ENCODE results near the gene MRPS15.

Gene MRPS15

GRCh38 chr1:36421649-36422048, 42.5 kb downstream of the MRPS15 start:
- peaks cover 0 to 7% of the 10 kb centered on the region in 2 experiments for H3K4me1 ChIP-seq (ENCODE audit: control insufficient read depth in 1 of 2, insufficient read depth in 2 of 2, low read length in 2 of 2)
- DNase-seq = no peak
- no peak overlapping the region for H3K9ac ChIP-seq (ENCODE audit: low read length)
- H2BK5ac ChIP-seq (ENCODE audit: low read depth, low read length, poor library complexity) = no peak overlapping the region
- no CpG with 5 or more reads among the region's 7 CpGs for WGBS (ENCODE audit: extremely low coverage, insufficient coverage, insufficient read length)
- no peak overlapping the region for H3K18ac ChIP-seq (ENCODE audit: low read length)
- peaks cover 3% of the 10 kb centered on the region for H3K79me1 ChIP-seq (ENCODE audit: low read length)
- no peak overlapping the region for H3K4me3 ChIP-seq (ENCODE audit: low read depth, low read length)
- H3K27me3 ChIP-seq (ENCODE audit: insufficient read depth, low read length) = no peaks in the 10 kb centered on the region
- no peak overlapping the region for H4K8ac ChIP-seq (ENCODE audit: low read depth, low read length)
- H2AK5ac ChIP-seq (ENCODE audit: low read length) = no peak overlapping the region
- no peak overlapping the region for H3K14ac ChIP-seq (ENCODE audit: low read length)
- no peak overlapping the region for H2BK12ac ChIP-seq (ENCODE audit: low read length)
- H2BK120ac ChIP-seq (ENCODE audit: insufficient read depth, low read length, poor library complexity) = no peak overlapping the region
- no peak overlapping the region for H3K4me2 ChIP-seq (ENCODE audit: low read length)
- H4K12ac ChIP-seq (ENCODE audit: low read depth, low read length) = no peak overlapping the region
- H2AFZ ChIP-seq (ENCODE audit: insufficient read depth, low read length, poor library complexity) = no peak overlapping the region
- no peak overlapping the region for H3K4ac ChIP-seq (ENCODE audit: low read depth, low read length)
- no peaks in the 10 kb centered on the region for H3K9me3 ChIP-seq (ENCODE audit: insufficient read depth, low read depth, low read length)
- peaks cover 0 to 2% of the 10 kb centered on the region in 2 experiments for H3K36me3 ChIP-seq (ENCODE audit: control insufficient read depth in 1 of 2, insufficient read depth in 2 of 2, low read length in 2 of 2)
- H4K91ac ChIP-seq (ENCODE audit: low read depth, low read length) = no peak overlapping the region
- H3K79me2 ChIP-seq (ENCODE audit: control insufficient read depth, insufficient read depth, low read length, poor library complexity) = no peaks in the 10 kb centered on the region
- no peak overlapping the region for H3K23ac ChIP-seq (ENCODE audit: low read length)
- H3K27ac ChIP-seq (ENCODE audit: low read depth, low read length) = no peak overlapping the region

GRCh38 chr1:36420836-36421317, 43.3 kb downstream of the MRPS15 start:
- Histone ChIP-seq H4K8ac (ENCODE audit: low read depth, low read length) (peak overlapping the region; percentile 21), H3K4me3 (ENCODE audit: low read depth, low read length) (no peak overlapping the region), H2AFZ (ENCODE audit: insufficient read depth, low read length, poor library complexity) (peak overlapping the region; percentile 13), H3K79me2 (ENCODE audit: control insufficient read depth, insufficient read depth, low read length, poor library complexity) (no peaks in the 10 kb centered on the region), H3K9me3 (ENCODE audit: insufficient read depth, low read depth, low read length) (no peaks in the 10 kb centered on the region), H2BK12ac (ENCODE audit: low read length) (peak overlapping the region; percentile 37), H3K79me1 (ENCODE audit: low read length) (peaks cover 3% of the 10 kb centered on the region), H3K36me3 (ENCODE audit: control insufficient read depth in 1 of 2, insufficient read depth in 2 of 2, low read length in 2 of 2) (peaks cover 0 to 5% of the 10 kb centered on the region in 2 experiments), H3K4me2 (ENCODE audit: low read length) (no peak overlapping the region), H2BK120ac (ENCODE audit: insufficient read depth, low read length, poor library complexity) (peak overlapping the region; percentile 9), H3K9ac (ENCODE audit: low read length) (peak overlapping the region; percentile 0), H2BK5ac (ENCODE audit: low read depth, low read length, poor library complexity) (peak overlapping the region; percentile 13), H3K14ac (ENCODE audit: low read length) (no peak overlapping the region), H3K4ac (ENCODE audit: low read depth, low read length) (peak overlapping the region; percentile 5), H3K4me1 (ENCODE audit: control insufficient read depth in 1 of 2, insufficient read depth in 2 of 2, low read length in 2 of 2) (peaks cover 0 to 3% of the 10 kb centered on the region in 2 experiments), H2AK5ac (ENCODE audit: low read length) (no peak overlapping the region), H4K12ac (ENCODE audit: low read depth, low read length) (peak overlapping the region; percentile 6), H4K91ac (ENCODE audit: low read depth, low read length) (peak overlapping the region; percentile 60), H3K27ac (ENCODE audit: low read depth, low read length) (no peak overlapping the region), H3K23ac (ENCODE audit: low read length) (no peak overlapping the region), H3K27me3 (ENCODE audit: insufficient read depth, low read length) (no peaks in the 10 kb centered on the region), H3K18ac (ENCODE audit: low read length) (peak overlapping the region; percentile 12)
- no CpG with 5 or more reads among the region's 13 CpGs for WGBS (ENCODE audit: extremely low coverage, insufficient coverage, insufficient read length)
- DNase-seq = peak; percentile 82 to 92

GRCh38 chr1:36420409-36420808, 43.8 kb downstream of the MRPS15 start:
- no peak overlapping the region for H3K23ac ChIP-seq (ENCODE audit: low read length)
- H3K4me2 ChIP-seq (ENCODE audit: low read length) = no peak overlapping the region
- H3K36me3 ChIP-seq (ENCODE audit: control insufficient read depth in 1 of 2, insufficient read depth in 2 of 2, low read length in 2 of 2) = peaks cover 0 to 5% of the 10 kb centered on the region in 2 experiments
- no peak overlapping the region for H2BK12ac ChIP-seq (ENCODE audit: low read length)
- no peak overlapping the region for H3K9ac ChIP-seq (ENCODE audit: low read length)
- no peak overlapping the region for H3K14ac ChIP-seq (ENCODE audit: low read length)
- H3K27ac ChIP-seq (ENCODE audit: low read depth, low read length) = no peak overlapping the region
- no peak for DNase-seq
- no peak overlapping the region for H3K4me3 ChIP-seq (ENCODE audit: low read depth, low read length)
- H4K12ac ChIP-seq (ENCODE audit: low read depth, low read length) = no peak overlapping the region
- no peak overlapping the region for H3K4ac ChIP-seq (ENCODE audit: low read depth, low read length)
- no peak overlapping the region for H2BK5ac ChIP-seq (ENCODE audit: low read depth, low read length, poor library complexity)
- H3K79me1 ChIP-seq (ENCODE audit: low read length) = peaks cover 3% of the 10 kb centered on the region
- H3K27me3 ChIP-seq (ENCODE audit: insufficient read depth, low read length) = no peaks in the 10 kb centered on the region
- no peak overlapping the region for H2AFZ ChIP-seq (ENCODE audit: insufficient read depth, low read length, poor library complexity)
- peaks cover 0 to 3% of the 10 kb centered on the region in 2 experiments for H3K4me1 ChIP-seq (ENCODE audit: control insufficient read depth in 1 of 2, insufficient read depth in 2 of 2, low read length in 2 of 2)
- no peak overlapping the region for H2BK120ac ChIP-seq (ENCODE audit: insufficient read depth, low read length, poor library complexity)
- H3K9me3 ChIP-seq (ENCODE audit: insufficient read depth, low read depth, low read length) = no peaks in the 10 kb centered on the region
- H4K91ac ChIP-seq (ENCODE audit: low read depth, low read length) = no peak overlapping the region
- no peaks in the 10 kb centered on the region for H3K79me2 ChIP-seq (ENCODE audit: control insufficient read depth, insufficient read depth, low read length, poor library complexity)
- H2AK5ac ChIP-seq (ENCODE audit: low read length) = no peak overlapping the region
- H3K18ac ChIP-seq (ENCODE audit: low read length) = no peak overlapping the region
- H4K8ac ChIP-seq (ENCODE audit: low read depth, low read length) = no peak overlapping the region
- no CpG with 5 or more reads among the region's 5 CpGs for WGBS (ENCODE audit: extremely low coverage, insufficient coverage, insufficient read length)

GRCh38 chr1:36419569-36419968, 44.6 kb downstream of the MRPS15 start:
- Histone ChIP-seq H3K27me3 (ENCODE audit: insufficient read depth, low read length) (no peaks in the 10 kb centered on the region), H2AK5ac (ENCODE audit: low read length) (no peak overlapping the region), H3K4me2 (ENCODE audit: low read length) (no peak overlapping the region), H3K18ac (ENCODE audit: low read length) (no peak overlapping the region), H4K12ac (ENCODE audit: low read depth, low read length) (no peak overlapping the region), H3K4ac (ENCODE audit: low read depth, low read length) (no peak overlapping the region), H3K4me3 (ENCODE audit: low read depth, low read length) (no peak overlapping the region), H3K4me1 (ENCODE audit: control insufficient read depth in 1 of 2, insufficient read depth in 2 of 2, low read length in 2 of 2) (peaks cover 0 to 3% of the 10 kb centered on the region in 2 experiments), H3K36me3 (ENCODE audit: control insufficient read depth in 1 of 2, insufficient read depth in 2 of 2, low read length in 2 of 2) (peaks cover 0 to 5% of the 10 kb centered on the region in 2 experiments), H3K79me1 (ENCODE audit: low read length) (peaks cover 3% of the 10 kb centered on the region), H3K9ac (ENCODE audit: low read length) (no peak overlapping the region), H3K27ac (ENCODE audit: low read depth, low read length) (no peak overlapping the region), H2AFZ (ENCODE audit: insufficient read depth, low read length, poor library complexity) (no peak overlapping the region), H3K9me3 (ENCODE audit: insufficient read depth, low read depth, low read length) (no peaks in the 10 kb centered on the region), H2BK12ac (ENCODE audit: low read length) (no peak overlapping the region), H3K14ac (ENCODE audit: low read length) (no peak overlapping the region), H3K79me2 (ENCODE audit: control insufficient read depth, insufficient read depth, low read length, poor library complexity) (no peaks in the 10 kb centered on the region), H4K91ac (ENCODE audit: low read depth, low read length) (no peak overlapping the region), H2BK120ac (ENCODE audit: insufficient read depth, low read length, poor library complexity) (no peak overlapping the region), H2BK5ac (ENCODE audit: low read depth, low read length, poor library complexity) (no peak overlapping the region), H3K23ac (ENCODE audit: low read length) (no peak overlapping the region), H4K8ac (ENCODE audit: low read depth, low read length) (no peak overlapping the region)
- DNase-seq = no peak
- no CpG with 5 or more reads among the region's 4 CpGs for whole genome bisulfite sequencing (ENCODE audit: extremely low coverage, insufficient coverage, insufficient read length)

Measured in trophoblast cell (in vitro differentiated cells and primary cell).